ENCODE measurements around the gene PCDHB12.
"Not testable (repeated sequence)": the region's sequence is repeated elsewhere in the genome, so short reads cannot be mapped to it uniquely, and the experiment has no call there.

PCDHB12 gene

DNA sequence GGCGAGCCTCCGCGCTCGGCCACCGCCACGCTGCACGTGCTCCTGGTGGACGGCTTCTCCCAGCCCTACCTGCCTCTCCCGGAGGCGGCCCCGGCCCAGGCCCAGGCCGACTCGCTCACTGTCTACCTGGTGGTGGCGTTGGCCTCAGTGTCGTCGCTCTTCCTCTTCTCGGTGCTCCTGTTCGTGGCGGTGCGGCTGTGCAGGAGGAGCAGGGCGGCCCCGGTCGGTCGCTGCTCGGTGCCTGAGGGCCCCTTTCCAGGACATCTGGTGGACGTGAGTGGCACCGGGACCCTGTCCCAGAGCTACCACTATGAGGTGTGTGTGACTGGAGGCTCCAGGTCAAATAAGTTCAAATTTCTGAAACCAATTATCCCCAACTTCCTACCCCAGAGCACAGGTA is 2.3 kb downstream of the PCDHB12 start:
- not testable (repeated sequence) for DNase-seq

DNA sequence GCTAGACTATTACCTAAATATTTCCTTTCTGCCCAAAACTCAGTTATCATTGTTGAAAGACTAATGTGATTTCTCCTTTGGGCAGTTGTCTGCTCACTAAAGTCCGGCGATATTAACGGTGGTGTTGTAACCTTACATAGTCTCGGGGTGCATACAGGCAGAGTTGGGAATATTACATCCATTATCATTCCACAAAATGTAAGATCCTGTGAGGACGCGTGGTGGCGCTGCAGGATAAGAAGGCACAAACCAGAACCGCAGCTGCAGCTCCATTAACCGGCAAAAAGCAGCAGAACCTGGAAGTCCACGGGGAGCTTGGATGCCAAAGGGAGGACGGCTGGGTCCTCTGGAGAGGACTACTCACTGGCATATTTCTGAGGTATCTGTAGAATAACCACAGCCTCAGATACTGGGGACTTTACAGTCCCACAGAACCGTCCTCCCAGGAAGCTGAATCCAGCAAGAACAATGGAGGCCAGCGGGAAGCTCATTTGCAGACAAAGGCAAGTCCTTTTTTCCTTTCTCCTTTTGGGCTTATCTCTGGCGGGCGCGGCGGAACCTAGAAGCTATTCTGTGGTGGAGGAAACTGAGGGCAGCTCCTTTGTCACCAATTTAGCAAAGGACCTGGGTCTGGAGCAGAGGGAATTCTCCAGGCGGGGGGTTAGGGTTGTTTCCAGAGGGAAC is 5.3 kb downstream of the PCDHB12 start, which contains the start of gene PCDHB13:
Gene PCDHB13 (plus strand): TSS at position 264 of the 684 bp plus-strand sequence. CDS start 205 bp downstream, at position 469.
- peak; percentile 48 for DNase-seq

DNA sequence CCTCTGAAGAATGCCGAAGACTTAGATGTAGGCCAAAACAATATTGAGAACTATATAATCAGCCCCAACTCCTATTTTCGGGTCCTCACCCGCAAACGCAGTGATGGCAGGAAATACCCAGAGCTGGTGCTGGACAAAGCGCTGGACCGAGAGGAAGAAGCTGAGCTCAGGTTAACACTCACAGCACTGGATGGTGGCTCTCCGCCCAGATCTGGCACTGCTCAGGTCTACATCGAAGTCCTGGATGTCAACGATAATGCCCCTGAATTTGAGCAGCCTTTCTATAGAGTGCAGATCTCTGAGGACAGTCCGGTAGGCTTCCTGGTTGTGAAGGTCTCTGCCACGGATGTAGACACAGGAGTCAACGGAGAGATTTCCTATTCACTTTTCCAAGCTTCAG is 6.1 kb downstream of the PCDHB12 start:
- not testable (repeated sequence) for DNase-seq

DNA sequence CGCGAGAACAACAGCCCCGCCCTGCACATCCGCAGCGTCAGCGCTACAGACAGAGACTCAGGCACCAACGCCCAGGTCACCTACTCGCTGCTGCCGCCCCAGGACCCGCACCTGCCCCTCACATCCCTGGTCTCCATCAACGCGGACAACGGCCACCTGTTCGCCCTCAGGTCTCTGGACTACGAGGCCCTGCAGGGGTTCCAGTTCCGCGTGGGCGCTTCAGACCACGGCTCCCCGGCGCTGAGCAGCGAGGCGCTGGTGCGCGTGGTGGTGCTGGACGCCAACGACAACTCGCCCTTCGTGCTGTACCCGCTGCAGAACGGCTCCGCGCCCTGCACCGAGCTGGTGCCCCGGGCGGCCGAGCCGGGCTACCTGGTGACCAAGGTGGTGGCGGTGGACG is 7.0 kb downstream of the PCDHB12 start:
- not testable (repeated sequence) for DNase-seq

DNA sequence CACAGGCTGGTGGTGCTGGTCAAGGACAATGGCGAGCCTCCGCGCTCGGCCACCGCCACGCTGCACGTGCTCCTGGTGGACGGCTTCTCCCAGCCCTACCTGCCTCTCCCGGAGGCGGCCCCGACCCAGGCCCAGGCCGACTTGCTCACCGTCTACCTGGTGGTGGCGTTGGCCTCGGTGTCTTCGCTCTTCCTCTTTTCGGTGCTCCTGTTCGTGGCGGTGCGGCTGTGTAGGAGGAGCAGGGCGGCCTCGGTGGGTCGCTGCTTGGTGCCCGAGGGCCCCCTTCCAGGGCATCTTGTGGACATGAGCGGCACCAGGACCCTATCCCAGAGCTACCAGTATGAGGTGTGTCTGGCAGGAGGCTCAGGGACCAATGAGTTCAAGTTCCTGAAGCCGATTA is 7.5 kb downstream of the PCDHB12 start:
- not testable (repeated sequence) for DNase-seq

DNA sequence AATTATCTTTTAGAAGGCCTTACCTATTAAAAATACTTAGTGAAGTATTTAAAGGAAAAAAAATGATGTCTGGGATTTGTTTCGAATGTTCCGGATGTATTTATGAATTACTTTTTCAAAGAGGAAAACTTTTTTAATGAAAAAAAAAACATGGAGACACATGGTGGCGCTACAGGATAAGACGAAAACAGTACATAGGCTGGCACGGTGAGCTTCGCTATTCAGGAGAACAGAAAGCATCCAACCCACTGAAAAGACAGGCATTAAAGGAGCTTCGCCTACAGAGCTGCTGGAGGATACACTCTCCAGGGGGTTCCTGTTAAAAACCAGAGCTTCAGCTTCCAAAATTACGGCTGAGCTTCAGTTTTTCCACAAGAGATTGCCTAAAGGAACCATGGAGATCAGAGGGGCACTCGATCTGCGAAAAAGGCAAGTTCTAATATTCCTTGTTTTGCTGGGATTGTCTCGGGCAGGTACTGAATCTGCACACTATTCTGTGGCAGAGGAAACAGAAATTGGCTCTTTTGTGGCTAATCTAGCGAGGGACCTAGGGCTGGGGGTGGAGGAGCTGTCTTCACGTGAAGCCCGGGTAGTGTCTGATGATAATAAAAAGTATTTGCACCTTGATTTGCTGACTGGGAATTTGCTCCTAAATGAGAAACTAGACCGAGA is 14.7 kb downstream of the PCDHB12 start, which contains the start of gene PCDHB14:
Gene PCDHB14 (plus strand): TSS at position 232 of the 672 bp plus-strand sequence. CDS start 163 bp downstream, at position 395.
- no peak for DNase-seq

DNA sequence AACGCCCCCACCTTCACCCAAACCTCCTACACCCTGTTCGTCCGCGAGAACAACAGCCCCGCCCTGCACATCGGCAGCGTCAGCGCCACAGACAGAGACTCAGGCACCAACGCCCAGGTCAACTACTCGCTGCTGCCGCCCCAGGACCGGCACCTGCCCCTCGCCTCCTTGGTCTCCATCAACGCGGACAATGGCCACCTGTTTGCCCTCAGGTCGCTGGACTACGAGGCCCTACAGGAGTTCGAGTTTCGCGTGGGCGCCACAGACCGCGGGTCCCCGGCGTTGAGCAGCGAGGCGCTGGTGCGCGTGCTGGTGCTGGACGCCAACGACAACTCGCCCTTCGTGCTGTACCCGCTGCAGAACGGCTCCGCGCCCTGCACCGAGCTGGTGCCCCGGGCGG is 16.3 kb downstream of the PCDHB12 start:
- DNase-seq = not testable (repeated sequence)

DNA sequence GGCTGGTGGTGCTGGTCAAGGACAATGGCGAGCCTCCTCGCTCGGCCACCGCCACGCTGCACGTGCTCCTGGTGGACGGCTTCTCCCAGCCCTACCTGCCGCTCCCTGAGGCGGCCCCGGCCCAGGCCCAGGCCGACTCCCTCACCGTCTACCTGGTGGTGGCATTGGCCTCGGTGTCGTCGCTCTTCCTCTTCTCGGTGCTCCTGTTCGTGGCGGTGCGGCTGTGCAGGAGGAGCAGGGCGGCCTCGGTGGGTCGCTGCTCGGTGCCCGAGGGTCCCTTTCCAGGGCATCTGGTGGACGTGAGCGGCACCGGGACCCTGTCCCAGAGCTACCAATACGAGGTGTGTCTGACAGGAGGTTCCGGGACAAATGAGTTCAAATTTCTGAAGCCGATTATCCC is 16.9 kb downstream of the PCDHB12 start:
- not testable (repeated sequence) for DNase-seq

DNA sequence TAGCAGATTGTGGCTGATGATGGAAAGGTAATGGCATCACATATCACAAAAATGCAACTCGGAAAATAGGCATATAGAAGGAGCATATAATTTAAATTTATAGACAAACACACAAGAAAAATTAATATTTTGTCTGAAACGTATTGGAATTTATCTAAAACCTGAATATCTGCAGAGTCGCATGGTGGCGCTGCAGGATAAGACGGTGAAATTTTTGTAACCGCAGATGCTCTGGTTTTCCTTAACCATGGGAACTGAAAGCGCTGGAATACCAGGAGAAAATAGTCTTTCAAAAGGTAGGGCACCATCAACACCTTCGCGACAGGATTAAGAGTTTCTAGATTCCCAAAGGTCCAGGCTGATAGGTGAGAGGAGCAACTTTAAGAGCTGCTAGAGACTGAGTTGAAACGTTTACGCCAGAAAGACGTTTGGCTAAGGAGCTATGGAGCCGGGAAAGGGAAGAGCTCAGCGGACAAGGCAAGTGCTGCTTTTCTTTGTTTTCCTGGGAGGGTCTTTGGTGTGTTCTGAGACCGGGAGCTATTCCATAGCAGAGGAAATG is 25.7 kb downstream of the PCDHB12 start:
- DNase-seq = no peak

DNA sequence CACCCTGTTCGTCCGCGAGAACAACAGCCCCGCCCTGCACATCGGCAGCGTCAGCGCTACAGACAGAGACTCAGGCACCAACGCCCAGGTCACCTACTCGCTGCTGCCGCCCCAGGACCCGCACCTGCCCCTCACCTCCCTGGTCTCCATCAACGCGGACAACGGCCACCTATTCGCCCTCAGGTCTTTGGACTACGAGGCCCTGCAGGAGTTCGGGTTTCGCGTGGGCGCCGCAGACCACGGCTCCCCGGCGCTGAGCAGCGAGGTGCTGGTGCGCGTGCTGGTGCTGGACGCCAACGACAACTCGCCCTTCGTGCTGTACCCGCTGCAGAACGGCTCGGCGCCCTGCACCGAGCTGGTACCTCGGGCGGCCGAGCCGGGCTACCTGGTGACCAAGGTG is 27.4 kb downstream of the PCDHB12 start:
- not testable (repeated sequence) for DNase-seq

DNA sequence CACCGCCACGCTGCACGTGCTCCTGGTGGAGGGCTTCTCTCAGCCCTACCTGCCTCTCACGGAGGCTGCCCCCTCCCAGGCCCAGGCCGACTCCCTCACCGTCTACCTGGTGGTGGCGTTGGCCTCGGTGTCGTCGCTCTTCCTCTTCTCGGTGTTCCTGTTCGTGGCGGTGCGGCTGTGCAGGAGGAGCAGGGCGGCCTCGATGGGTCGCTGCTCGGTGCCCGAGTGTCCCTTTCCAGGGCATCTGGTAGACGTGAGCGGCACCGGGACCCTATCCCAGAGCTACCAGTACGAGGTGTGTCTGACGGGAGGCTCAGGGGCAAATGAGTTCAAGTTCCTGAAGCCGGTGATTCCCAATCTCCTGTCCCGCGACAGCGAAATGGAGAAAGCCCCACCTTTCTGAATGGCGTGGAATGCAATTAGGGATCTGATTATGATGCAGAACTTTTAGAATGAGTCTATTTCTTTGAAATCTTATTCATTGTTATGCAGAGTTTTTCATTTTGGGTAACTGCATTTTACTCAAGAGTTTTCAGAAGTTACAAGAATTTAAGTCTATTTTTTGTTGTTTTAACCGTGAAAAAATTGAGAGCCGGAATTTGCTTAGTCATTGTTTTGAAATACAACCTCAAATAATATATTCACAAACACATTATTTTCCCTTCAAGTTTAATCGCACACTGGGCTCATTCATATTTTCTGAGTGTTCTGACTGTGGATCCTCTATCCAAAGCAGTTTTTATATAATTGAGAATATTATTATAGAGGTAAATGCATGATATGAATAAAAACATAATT is 28.2 kb downstream of the PCDHB12 start:
- no peak for DNase-seq

DNA sequence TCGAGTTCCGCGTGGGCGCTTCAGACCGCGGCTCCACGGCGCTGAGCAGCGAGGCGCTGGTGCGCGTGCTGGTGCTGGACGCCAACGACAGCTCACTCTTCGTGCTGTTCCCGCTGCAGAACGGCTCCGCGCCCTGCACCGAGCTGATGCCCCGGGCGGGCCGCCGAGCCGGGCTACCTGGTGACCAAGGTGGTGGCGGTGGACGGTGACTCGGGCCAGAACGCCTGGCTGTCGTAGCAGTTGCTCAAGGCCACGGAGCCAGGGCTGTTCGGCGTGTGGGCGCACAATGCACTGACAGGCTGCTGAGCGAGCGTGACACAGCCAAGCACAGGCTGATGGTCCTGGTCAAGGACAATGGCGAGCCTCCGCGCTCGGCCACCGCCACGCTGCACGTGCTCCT is 33.0 kb downstream of the PCDHB12 start:
- no peak for DNase-seq

DNA sequence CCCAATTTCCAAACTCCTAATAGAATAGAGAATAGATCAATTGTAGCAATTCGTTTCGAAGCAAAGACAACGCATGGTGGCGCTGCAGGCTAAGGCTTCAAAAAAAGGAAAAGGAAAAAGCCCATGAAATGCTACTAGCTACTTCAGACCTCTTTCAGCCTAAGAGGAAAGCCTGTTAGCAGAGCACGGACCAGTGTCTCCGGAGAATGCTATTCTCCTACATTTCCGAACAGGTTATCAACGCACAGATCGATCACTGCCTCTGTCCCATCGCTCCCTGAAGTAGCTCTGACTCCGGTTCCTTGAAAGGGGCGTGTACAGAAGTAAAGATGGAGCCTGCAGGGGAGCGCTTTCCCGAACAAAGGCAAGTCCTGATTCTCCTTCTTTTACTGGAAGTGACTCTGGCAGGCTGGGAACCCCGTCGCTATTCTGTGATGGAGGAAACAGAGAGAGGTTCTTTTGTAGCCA is 36.8 kb downstream of the PCDHB12 start, which contains the start of gene PCDHB15:
Gene PCDHB15 (plus strand): TSS at position 146 of the 468 bp plus-strand sequence. CDS start 184 bp downstream, at position 330.
- no peak for DNase-seq

DNA sequence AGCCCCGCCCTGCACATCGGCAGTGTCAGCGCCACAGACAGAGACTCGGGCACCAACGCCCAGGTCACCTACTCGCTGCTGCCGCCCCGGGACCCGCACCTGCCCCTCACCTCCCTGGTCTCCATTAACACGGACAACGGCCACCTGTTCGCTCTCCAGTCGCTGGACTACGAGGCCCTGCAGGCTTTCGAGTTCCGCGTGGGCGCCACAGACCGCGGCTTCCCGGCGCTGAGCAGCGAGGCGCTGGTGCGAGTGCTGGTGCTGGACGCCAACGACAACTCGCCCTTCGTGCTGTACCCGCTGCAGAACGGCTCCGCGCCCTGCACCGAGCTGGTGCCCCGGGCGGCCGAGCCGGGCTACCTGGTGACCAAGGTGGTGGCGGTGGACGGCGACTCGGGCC is 38.5 kb downstream of the PCDHB12 start:
- not testable (repeated sequence) for DNase-seq

DNA sequence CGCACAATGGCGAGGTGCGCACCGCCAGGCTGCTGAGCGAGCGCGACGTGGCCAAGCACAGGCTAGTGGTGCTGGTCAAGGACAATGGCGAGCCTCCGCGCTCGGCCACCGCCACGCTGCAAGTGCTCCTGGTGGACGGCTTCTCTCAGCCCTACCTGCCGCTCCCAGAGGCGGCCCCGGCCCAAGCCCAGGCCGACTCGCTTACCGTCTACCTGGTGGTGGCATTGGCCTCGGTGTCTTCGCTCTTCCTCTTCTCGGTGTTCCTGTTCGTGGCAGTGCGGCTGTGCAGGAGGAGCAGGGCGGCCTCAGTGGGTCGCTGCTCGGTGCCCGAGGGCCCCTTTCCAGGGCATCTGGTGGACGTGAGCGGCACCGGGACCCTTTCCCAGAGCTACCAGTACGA is 38.9 kb downstream of the PCDHB12 start:
- not testable (repeated sequence) for DNase-seq

DNA sequence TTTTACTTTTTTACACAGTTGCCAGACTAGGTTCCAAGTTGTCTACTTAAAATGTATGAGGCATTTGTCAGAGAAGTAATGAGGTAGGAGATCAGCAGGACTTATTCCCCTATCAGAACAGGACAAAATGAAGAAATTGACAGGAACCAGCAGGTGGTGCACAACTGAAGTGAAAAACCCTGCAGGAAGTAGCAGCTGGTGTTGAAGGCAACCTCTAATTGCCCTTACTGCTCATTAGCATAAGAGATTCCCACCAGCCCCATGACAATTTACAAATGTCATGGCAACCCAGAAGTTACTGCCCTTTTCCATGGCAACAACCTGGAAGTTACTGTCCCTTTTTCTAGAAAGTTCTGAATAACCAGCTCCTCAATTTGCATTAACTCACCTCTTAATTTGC is 42.1 kb downstream of the PCDHB12 start:
- DNase-seq = no peak

DNA sequence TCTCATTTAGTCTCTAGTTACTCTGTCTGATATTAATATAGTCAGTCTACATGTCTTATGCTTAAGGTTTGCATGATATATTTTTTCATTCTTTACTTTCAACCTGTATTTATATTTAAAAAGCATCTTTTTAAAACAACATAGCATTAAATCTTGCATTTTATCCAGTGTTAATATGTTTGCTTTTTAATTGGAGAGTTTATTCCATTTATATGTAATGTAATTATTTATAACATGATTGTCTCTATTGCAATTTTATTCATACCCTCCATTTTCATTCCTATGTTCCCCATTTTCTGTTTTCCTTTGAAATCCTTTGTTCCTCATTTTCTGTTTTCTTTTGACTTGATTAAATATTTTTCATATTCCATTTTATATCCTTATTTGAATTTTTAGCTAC is 49.9 kb downstream of the PCDHB12 start:
- DNase-seq = no peak

DNA sequence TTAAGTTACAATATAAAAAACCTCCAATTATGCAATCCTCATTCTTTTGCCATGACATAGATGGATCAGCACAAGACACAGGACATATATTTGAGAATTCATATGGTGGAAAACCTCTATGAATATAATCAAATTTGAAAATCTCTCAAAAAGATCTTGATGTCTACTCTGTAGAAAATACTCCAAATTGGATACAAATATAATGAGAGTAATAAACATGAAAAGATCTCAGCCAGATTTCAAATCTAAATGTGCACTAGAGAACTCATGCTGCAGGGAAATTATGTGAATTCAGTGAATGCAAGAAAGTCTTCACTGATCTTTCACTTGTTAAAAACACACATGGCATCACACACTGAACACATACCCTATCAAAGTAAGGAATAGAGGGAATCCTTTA is 50.4 kb downstream of the PCDHB12 start:
- no peak for DNase-seq

DNA sequence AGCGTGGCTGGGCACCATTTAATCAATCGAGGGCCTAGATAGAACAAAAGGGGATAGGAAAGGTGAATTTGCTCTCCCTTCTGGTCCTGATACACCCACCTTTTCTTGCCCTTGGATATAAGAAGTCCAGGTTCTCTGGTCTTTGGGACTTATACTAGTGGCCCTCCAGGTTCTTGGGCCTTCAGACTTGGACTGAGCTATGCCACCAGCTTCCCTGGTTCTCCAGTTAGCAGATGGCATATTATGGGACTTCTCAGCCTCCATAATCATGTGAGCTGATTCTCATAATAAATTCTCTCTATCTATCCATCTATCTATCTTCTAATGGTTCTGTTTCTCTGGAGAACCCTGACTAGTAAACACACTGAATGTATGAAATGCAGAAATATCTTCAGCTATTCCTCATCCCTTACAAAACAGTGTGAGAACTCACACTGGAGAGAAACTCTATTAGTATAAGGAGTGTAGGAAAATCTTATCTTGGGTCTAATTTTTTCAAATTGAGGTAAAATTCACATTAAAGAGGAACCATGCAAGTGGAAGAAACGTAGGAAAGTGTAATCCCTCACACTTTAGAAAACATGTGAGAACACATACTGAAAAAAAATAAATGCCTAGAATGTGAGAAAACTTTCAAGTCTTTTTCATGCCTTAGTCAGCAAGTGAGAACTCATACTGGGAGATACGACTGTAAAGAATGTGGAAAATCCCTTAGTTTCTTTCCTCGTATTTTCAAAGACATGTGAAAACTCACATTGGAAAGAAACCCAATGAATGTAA is 52.1 kb downstream of the PCDHB12 start:
- no peak for DNase-seq

DNA sequence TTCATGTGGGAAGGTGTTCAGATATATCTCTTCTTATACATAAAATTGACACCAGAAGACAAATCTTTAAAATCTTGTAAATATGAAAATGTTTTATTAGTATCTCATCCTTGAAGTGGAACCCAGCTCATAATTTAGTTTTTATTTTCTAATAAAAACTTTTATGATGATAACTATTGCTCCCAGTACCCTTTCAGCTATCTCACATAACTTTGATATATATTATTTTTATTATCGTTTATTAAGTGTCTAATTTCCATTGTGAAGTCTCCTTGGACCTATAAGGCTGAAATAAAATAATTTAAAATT is 52.7 kb downstream of the PCDHB12 start:
- DNase-seq = no peak

Data from right forelimb (tissue), 1 donor.